ENCODE results near the gene CHD1. TPM values are rescaled to one million over a fixed set of nuclear protein-coding genes. Genes with fewer than 3 reads are reported as not detected.

Gene CHD1
- total RNA-seq, 1 donor from 2014 or later, result 34.2 TPM

- no peaks in the 10 kb centered on the region for H3K36me3 Mint-ChIP-seq (ENCODE audit: unreplicated experiment)
- no peak for TF ChIP-seq CTCF (IDR thresholded peaks at IDR 0.05; ENCODE audit: partially characterized antibody, unreplicated experiment)
- H3K9me3 Mint-ChIP-seq (ENCODE audit: unreplicated experiment), result no peaks in the 10 kb centered on the region
- H3K4me1 Mint-ChIP-seq (ENCODE audit: low read depth, unreplicated experiment), result peaks cover 3% of the 10 kb centered on the region
- DNase-seq, result no peak
- H3K4me3 Mint-ChIP-seq (ENCODE audit: unreplicated experiment), result no peak overlapping the region
- H3K27me3 Mint-ChIP-seq (ENCODE audit: unreplicated experiment), result no peaks in the 10 kb centered on the region
- no peak overlapping the region for H3K27ac Mint-ChIP-seq (ENCODE audit: unreplicated experiment)
Measured at GRCh38 chr5:98975223-98975622, 46.4 kb upstream of the CHD1 start.

GRCh38 chr5:98969400-98969799 is 40.6 kb upstream of the CHD1 start:
- no peak for DNase-seq
- Mint-ChIP-seq H3K27me3 (ENCODE audit: unreplicated experiment) (no peaks in the 10 kb centered on the region), H3K9me3 (ENCODE audit: unreplicated experiment) (no peaks in the 10 kb centered on the region), H3K27ac (ENCODE audit: unreplicated experiment) (no peak overlapping the region), H3K4me1 (ENCODE audit: low read depth, unreplicated experiment) (no peaks in the 10 kb centered on the region), H3K36me3 (ENCODE audit: unreplicated experiment) (no peaks in the 10 kb centered on the region), H3K4me3 (ENCODE audit: unreplicated experiment) (no peak overlapping the region)
- TF ChIP-seq CTCF (IDR thresholded peaks at IDR 0.05; ENCODE audit: partially characterized antibody, unreplicated experiment), result no peak

GRCh38 chr5:98968056-98968564 is 39.3 kb upstream of the CHD1 start:
- no peaks in the 10 kb centered on the region for H3K4me1 Mint-ChIP-seq (ENCODE audit: low read depth, unreplicated experiment)
- no peaks in the 10 kb centered on the region for H3K36me3 Mint-ChIP-seq (ENCODE audit: unreplicated experiment)
- no peak overlapping the region for H3K27ac Mint-ChIP-seq (ENCODE audit: unreplicated experiment)
- TF ChIP-seq CTCF (IDR thresholded peaks at IDR 0.05; ENCODE audit: partially characterized antibody, unreplicated experiment), result no peak
- H3K27me3 Mint-ChIP-seq (ENCODE audit: unreplicated experiment), result no peaks in the 10 kb centered on the region
- no peak for DNase-seq
- H3K4me3 Mint-ChIP-seq (ENCODE audit: unreplicated experiment), result no peak overlapping the region
- H3K9me3 Mint-ChIP-seq (ENCODE audit: unreplicated experiment), result no peaks in the 10 kb centered on the region

- Mint-ChIP-seq H3K9me3 (ENCODE audit: unreplicated experiment) (no peaks in the 10 kb centered on the region), H3K27ac (ENCODE audit: unreplicated experiment) (no peak overlapping the region), H3K4me3 (ENCODE audit: unreplicated experiment) (no peak overlapping the region), H3K36me3 (ENCODE audit: unreplicated experiment) (no peaks in the 10 kb centered on the region), H3K4me1 (ENCODE audit: low read depth, unreplicated experiment) (no peaks in the 10 kb centered on the region), H3K27me3 (ENCODE audit: unreplicated experiment) (no peaks in the 10 kb centered on the region)
- TF ChIP-seq CTCF (IDR thresholded peaks at IDR 0.05; ENCODE audit: partially characterized antibody, unreplicated experiment), result no peak
- DNase-seq, result no peak
Measured at GRCh38 chr5:98965226-98965625, 36.4 kb upstream of the CHD1 start.

- no peak for DNase-seq
- no peak overlapping the region for H3K4me3 Mint-ChIP-seq (ENCODE audit: unreplicated experiment)
- no peaks in the 10 kb centered on the region for H3K27me3 Mint-ChIP-seq (ENCODE audit: unreplicated experiment)
- TF ChIP-seq CTCF (IDR thresholded peaks at IDR 0.05; ENCODE audit: partially characterized antibody, unreplicated experiment), result no peak
- no peaks in the 10 kb centered on the region for H3K4me1 Mint-ChIP-seq (ENCODE audit: low read depth, unreplicated experiment)
- H3K9me3 Mint-ChIP-seq (ENCODE audit: unreplicated experiment), result no peaks in the 10 kb centered on the region
- no peak overlapping the region for H3K27ac Mint-ChIP-seq (ENCODE audit: unreplicated experiment)
- no peaks in the 10 kb centered on the region for H3K36me3 Mint-ChIP-seq (ENCODE audit: unreplicated experiment)
Measured at GRCh38 chr5:98964621-98965020, 35.8 kb upstream of the CHD1 start.
